ENCODE results near the gene ASPSCR1.

- no peak for TF ChIP-seq USF2 (CRISPR knock-in tag; IDR thresholded peaks at IDR 0.05)
- TF ChIP-seq CTCF (IDR thresholded peaks at IDR 0.05) = no peak
- no peak for TF ChIP-seq ZNF263 (CRISPR knock-in tag; IDR thresholded peaks at IDR 0.05; ENCODE audit: low read depth)
- TF ChIP-seq ARID4B (CRISPR knock-in tag; IDR thresholded peaks at IDR 0.05; ENCODE audit: borderline replicate concordance) = no peak
- TF ChIP-seq PREB (CRISPR knock-in tag; IDR thresholded peaks at IDR 0.05; ENCODE audit: borderline replicate concordance) = no peak
- TF ChIP-seq FOXP4 (CRISPR knock-in tag; IDR thresholded peaks at IDR 0.05) = no peak
- TF ChIP-seq PRDM15 (CRISPR knock-in tag; IDR thresholded peaks at IDR 0.05) = no peak
- no peak for TF ChIP-seq JUN (CRISPR knock-in tag; IDR thresholded peaks at IDR 0.05)
These were observed 63.9 kb downstream of the ASPSCR1 start for GRCh38 chr17:82041144-82041814.
